Inflammatory macrophage (primary cell): ENCODE results near the gene PRKCB.
"Not testable (repeated sequence)": the region's sequence is repeated elsewhere in the genome, so short reads cannot be mapped to it uniquely, and the experiment has no call there.

Source experiments
- DNase-seq, 2 donors: peaks; one replicate each; pipeline ENCODE4 v3.0.0-alpha.2; 2020 to 2022

Gene PRKCB

DNA sequence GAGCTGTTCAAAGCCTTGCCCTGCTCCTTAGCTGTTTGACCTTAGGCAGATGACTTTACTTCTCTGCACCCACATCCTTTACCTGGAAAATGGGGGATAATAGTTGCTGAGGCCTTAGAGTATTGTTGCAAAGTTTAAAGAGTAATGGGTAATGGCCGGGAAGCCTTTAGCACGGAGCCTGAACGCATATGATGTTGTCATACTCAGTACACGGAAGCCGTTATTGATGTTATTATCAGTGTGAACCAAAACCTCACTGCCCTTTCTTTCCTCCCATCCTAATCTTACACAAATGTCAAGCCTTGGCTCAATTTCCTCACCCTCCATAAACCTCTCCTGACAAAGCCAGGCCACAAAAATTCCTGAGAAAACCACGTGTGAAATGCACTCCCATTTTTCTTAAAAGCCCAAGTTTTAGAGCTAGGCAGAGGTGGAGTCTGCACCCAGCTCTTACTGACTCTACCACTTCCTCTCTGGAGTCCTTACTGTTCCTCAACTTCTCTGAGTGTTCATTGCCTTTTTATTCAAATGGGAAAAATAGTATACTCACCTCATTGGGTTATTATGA lies 353.1 kb downstream of the PRKCB start:
- no peak for DNase-seq

- DNase-seq = no peak
Observed at GRCh38 chr16:24189941-24190340, 354.2 kb downstream of the PRKCB start.

GRCh38 chr16:24191876-24192402 lies 356.2 kb downstream of the PRKCB start:
- no peak for DNase-seq

GRCh38 chr16:24195221-24195620 lies 359.4 kb downstream of the PRKCB start:
- DNase-seq = no peak

DNA sequence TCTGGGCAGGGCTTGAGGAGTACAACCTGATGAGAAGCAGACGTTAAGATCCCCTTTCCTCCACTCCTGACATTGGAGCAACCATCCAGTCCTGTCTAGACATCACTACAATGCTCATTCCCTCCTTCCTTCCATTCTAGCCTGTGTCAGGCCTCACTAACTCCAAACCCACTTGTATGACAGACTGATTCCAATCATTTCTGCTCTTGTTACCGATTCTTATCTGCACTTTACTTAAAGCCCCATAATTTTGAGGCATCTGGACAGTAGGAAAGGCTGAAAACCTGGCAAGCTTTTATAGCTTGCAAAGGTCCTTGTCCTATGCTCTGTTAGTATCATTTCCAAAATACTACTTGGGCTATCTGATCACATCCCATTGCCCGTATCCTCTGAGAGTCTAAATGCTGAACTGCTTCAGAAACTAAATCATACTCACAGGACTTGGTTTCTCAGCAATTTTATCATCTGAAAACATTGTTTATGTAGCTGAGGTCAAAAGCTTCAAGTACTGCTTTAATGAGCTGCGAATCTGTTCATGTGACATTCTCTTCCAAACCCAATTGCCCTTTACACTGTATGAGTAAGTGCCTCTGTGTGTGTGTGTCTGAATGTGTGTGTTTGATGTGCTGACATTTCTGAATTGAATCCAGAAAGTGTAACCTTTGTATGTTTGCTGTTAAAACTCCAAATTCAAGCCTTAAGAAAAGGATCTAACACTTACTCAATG lies 363.2 kb downstream of the PRKCB start:
- no peak for DNase-seq

- DNase-seq = no peak
Observed at GRCh38 chr16:24203675-24204074, 367.9 kb downstream of the PRKCB start.

- no peak for DNase-seq
Observed at GRCh38 chr16:24204150-24204665, 368.4 kb downstream of the PRKCB start.

GRCh38 chr16:24206926-24207325 lies 371.1 kb downstream of the PRKCB start:
- DNase-seq = no peak

DNA sequence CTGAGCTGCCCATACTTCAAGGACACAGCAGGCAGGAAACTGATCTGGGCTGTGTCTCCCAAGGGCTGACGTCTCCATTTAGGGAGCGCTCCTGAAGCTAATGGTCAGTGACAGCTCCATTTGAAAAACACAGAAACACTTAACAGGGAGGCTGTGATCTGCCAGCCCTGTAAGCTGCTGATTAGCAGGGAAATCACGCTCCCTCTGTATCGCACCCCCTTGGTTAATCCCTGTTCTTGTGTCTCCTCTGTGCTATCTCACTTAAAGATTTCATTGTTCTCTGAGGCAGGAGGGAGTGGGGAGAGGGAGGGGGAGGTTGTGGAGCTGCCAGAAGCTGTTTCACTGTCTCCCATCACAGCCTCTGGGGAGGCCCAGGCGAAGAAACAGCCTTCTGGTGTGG lies 372.9 kb downstream of the PRKCB start:
- DNase-seq = no peak

DNA sequence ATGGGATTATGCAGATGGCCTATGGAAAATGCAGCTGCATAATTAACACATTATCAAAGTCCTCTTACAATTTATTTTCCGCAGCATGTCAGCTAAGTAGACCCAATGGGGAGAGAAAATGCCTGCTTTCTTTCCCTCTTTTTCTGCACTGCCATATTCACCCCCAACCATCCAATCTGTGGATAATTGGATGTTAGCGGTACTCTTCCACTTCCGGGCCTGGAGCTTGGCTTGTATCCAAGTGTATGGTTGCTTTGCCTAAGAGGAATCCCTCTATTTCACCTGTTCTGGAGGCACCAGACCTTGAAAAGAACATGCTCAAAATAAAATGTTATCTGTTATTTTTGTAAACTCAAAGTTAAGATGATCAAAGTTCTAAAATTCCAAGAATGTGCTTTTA lies 379.2 kb downstream of the PRKCB start:
- no peak for DNase-seq

DNA sequence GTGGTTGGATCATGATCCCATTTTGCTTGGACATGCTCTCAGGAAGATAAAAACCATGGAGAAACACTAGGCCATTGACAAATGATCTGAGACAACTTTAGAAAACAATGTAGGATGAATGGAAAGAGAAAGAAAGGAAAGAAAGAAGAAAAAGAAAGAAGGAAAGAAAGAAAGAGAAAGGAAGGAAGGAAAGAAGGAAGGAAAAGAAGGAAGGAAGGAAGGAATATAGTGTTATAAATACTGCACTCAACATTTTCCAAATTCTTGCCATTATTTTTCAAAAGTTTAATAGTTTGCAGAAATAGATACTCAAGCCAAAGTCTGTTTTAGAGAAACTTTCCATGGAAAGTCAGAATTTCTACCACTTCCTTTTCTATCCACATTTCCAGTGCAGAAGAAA lies 381.2 kb downstream of the PRKCB start:
- DNase-seq = no peak

GRCh38 chr16:24217461-24217860 lies 381.7 kb downstream of the PRKCB start:
- no peak for DNase-seq

- DNase-seq = no peak
Observed at GRCh38 chr16:24218299-24218698, 382.5 kb downstream of the PRKCB start.

DNA sequence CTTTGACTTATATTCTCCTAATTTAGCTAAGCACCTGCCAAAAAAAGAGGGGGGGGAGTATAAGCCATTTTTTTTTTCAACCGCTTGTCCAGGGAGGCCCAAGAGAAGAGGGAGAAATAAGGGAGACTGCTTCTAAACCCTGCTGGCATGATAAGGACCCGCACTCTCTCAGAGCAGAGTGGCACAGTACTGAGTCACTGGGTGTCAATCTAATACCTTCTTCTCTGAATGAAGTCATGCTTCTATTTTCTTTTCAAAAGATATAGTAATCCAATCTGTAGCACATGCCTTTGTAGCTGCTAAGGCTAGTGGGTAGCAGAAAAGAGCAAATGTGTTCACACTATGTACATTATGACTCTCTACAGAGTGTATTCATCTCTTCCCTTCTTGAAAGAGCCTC lies 385.4 kb downstream of the PRKCB start:
- DNase-seq = no peak

DNA sequence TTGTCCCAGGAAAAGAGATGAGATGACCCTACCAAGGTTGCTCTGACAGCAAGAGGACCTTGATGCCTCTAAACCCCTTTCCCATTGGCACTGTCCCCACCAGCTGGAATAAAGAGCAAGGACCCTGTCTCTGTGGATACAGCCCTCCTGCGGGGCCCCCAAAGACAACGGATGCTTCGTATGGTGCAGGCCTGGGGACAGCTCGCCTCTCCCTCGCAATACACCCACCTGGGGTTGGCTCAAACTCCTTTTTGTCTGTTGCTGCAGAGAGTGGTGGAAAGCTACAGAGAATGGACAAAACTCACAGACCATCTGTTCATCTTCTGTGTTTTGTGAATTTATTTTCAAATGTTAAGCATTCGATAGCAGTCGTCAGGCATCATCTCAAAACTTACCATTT lies 392.7 kb downstream of the PRKCB start:
- DNase-seq = no peak

DNA sequence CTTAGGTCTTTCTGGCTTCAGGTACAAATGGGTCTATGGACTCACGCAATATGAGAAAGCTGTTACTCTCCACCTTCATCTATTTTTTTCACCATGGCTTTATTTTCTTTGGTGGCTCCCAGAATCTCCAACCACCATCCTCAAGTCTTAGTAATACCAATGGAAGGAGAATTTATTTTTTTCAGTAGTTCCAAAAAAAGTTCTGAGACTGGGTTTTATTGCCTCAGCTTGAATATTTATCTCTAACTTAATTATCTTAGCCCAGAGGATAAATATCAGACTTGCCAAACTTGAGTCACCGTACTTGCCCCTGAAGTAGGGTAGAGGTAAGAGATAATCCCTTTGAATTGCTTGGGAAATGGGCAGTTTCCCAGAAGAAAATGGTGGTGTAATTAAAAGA lies 397.2 kb downstream of the PRKCB start:
- DNase-seq = no peak

DNA sequence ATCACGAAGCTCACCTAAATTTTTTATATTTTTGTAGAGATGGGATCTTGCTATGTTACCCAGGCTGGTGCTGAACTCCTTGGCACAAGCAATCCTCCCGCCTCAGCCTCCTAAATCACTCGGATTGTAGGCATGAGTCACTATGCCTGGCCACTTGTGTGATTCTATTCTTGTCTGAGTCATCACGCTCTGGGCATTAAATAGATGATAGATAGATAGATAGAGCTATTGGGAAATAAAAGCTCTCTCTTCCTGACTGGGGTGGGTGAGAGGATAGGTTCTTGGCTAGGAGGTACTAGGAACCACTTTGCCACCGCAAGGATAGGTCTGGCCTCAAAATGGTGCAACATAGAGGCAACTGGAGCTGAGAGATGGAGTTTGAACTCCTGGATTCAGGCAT lies 399.0 kb downstream of the PRKCB start:
- DNase-seq = no peak

DNA sequence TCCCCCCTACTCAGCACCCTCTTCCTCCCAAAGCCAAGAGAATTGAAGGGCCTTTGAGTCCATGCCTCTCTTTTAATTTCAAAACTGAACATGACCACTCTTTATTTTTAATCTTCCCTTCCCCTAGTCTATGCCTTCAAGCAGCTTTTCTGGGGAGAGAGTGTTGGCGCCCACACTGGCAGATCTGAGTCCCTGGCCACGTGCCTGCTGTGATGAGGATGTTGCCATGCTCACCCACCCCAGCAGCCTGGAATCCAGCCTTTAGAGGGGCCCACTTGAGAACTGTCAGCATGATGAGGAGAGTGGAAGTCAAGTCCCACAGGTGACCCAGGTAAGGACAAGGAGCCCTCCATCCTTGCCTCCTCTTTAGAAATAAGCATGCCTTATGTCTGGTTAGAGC lies 400.0 kb downstream of the PRKCB start:
- DNase-seq = no peak

GRCh38 chr16:24238846-24239245 lies 403.1 kb downstream of the PRKCB start:
- not testable (repeated sequence) for DNase-seq

GRCh38 chr16:24246911-24247607 lies 411.3 kb downstream of the PRKCB start:
- DNase-seq = no peak

GRCh38 chr16:24253192-24253591 lies 417.4 kb downstream of the PRKCB start:
- peak; percentile 31 to 46 for DNase-seq

DNA sequence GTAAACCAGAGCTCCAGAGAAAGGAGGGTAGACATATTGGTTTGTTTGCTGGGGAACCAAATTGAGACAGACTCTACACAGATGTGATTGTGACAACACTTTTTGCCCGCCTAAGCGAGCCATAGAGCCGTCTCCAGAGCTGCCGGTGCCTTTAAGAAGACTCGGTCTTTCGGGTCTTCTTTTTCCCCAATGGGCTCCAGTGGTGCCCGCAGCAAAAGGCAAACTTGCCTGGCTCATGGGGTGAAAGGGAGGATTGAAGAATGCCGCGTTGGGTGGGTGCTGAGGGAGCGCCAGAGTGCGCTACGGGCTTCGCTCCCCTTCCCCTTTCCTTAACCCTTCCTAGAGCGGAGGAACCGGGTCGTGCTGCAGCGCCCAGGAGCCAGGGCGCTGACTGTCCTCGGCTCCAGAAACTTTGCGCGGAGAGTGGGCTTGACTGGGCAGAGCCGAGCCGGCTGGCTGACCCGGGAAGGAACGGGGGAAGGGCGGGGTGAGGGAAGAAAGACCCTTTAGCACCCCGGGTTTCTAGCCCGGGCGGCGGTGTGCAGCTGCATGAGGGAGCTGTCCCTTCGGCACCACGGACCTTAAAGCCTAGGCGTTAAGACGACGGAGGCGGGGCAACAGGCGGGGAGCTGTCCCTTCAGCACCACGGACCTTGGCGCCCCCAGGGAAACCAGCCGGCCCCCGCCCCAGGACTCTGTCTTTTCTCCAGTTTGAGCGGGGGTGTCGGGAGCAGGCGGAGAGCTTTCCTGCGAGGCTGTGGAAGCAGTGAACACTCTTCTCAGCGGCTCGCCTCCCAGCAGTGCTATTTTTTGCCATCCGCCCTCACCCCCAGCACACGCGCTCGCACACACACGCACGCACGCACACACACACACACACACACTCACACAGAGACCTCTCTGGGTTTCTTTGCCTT lies 419.9 kb downstream of the PRKCB start, which contains the start of gene CACNG3:
Gene CACNG3 (plus strand): TSS at position 880 of the 916 bp plus-strand sequence. CDS start 420 bp downstream, outside the sequence.
- peak; percentile 41 to 72 for DNase-seq
